NCI-H460 (cell line): ENCODE results near the gene MACROD2. TPM values are rescaled to one million over a fixed set of nuclear protein-coding genes. Genes with fewer than 3 reads are reported as not detected.

Source experiments
- DNase-seq: peaks from one replicate; pipeline ENCODE4 v3.0.0-alpha.2; 2016; ENCODE audit warnings: low read depth; ENCODE audit errors: extremely low read depth
- total RNA-seq: library from RNA; depleted of rRNA; stranded (reverse); fragments of >200 nt; shearing (Covaris generic); gene quantifications from 2 replicates; pipeline ENCODE4 v1.2.3, GENCODE V29; 2014

Gene MACROD2
- total RNA-seq, 1 experiment from 2014 or later = 2.0 TPM

DNA sequence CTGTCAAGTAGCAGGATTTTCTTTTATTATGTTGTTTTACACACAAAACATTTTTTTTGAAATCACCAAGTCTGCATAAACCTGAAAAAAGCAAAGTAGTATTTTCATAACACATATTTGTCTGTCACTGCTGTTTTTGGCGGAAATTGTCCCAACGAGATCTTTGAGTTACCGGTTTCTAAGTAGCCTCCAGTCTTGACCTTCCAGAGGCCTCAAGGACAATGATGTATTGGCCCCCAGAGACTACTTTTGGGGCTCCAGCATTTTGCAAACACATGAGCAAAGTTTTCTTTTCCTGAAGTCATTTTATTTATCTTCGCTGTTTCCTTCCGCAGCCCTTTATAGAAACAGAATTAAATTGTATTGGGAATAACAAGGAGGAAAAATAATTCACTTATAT lies 1715.3 kb downstream of the MACROD2 start:
- DNase-seq = no peak

DNA sequence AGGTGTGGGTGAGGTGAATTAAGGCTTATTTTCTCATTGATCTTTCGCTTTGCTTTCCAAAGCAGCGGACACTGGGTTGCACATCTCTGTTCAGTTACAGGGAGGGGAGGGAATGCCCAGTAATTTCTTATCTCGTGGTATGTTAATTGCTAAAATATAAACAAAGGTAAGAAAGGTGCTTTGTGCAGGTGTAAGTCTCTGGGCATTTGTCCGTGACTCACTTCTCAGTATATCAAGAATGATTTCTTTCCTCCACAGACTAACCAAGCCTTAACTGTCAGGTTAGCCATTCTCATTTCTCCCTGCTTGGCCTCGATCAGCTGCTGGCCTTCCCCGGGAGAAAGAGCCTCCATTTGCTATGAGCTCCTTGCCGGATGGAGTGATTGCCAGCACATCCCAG lies 1715.9 kb downstream of the MACROD2 start:
- no peak for DNase-seq

DNA sequence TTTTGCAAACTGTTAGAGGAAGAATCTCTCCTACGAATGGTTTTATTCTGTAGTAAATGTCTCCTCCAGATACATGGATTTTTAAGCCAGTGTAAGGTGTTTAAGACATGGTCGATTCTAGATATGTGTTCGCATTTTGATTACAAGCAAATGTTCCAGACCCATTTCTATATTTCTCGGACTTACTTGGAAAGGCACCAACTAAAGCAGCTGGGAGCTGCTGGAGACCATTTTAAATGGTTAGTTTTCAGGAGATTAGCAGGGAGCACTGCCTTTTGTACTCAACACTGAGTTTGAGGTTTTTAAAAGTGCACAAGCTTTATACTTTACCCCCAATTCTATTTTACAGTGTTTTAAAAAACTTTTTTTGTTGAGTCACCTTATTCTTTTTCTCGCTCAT lies 1720.9 kb downstream of the MACROD2 start:
- DNase-seq = no peak

DNA sequence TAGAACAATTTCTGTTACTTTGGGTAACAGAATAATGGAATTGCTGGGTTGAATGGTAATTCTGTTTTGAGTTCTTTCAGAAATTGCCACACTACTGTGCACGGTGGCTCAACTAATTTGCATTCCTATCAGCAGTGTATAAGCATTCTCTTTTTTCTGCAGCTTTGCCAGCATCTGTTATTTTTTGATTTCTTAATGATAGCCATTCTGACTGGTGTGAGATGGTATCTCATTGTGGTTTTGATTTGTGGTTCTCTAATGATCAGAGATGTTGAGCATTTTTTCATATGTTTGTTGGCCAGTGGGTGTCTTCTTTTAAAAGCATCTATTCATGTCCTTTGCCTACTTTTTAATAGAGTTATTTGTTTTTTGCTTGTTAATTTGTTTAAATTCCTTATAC lies 1731.1 kb downstream of the MACROD2 start:
- DNase-seq = no peak

DNA sequence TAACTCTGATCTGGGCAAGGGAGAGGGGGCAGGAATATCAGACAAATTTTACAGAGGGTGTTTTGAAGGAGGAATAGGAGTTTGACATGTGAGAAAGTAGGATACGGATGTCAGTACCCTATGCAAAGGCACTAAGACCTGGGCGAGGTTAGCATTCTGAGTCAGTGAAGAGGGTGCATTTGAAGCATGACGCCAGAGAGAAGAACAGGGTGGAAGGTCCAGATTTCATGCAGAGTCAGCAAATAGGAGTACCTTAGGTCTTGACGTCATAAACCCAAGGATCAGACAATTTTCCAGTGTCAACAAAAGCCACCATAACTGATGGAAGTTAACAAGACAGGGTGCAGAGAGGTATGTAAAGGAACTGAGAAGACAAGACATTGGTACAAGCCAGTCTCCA lies 1738.7 kb downstream of the MACROD2 start:
- no peak for DNase-seq

DNA sequence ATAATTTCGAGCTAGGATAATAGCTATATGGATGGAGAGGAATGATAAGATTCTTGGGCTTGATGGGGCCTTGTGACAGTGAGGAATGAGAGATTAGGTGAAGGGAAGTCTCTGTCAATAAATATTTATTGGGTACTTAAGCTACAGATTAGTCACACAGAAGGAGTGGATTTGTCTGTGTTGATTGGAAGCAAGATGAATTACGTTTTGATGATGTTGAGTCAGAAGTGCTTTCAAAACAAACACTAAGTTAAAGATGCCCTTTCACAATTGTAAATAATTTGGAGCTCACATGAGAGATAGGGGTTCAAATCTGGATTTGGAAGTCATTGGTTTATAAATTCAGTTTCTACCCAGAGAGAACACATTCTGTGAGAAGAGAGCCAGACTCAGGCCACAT lies 1743.7 kb downstream of the MACROD2 start:
- DNase-seq = no peak

DNA sequence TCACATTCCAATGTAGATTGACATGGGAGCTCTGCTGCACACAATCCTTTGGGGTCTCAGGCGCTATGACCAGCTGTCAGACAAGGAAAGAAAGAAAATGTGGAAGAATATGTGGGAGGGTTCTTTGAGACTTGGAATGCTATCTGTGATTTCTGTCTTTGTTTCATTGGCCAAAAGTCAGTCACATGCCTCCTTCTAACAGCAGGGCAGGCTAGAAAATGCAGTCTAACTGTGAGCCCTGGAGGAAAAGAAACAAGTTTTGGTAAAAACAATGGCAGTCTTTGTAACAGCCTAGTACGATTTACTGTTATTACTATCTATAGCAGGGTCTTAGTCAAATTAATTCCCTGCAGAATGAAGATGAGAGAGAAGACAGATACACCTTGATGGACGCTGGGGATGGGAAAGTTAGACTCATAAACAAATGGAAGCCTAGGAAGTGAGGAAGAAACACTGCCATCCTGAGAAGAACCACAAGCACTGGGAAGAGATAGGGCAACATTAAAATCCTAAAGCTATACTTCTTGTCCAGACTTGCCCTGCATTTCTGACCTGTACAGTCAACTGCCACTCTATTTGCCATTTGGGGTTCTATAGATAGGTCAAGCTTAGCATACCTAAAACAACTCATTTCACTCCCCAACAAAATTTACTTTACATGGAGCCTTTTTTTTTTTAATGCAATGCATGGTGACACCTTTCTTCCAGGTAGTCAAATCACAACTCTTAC lies 1744.9 kb downstream of the MACROD2 start:
- DNase-seq = no peak

DNA sequence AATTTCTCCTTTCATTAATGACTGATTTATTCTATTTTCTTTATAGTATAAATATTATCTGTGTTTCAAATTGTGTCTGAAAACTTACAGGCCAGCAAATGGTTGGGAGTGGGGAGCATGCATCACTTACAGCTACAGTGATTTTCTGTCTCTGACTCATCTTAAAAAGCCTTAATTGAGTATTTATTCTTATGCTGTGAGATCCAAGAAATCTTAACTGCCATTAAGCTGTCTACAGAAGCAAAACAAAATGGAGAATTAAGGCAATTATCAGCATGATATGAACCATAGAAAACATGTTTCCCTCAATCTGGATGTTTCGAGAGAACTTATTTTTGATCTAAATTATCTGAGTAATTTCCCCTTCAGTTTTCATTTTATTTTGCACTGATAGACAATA lies 1746.8 kb downstream of the MACROD2 start:
- DNase-seq = no peak

DNA sequence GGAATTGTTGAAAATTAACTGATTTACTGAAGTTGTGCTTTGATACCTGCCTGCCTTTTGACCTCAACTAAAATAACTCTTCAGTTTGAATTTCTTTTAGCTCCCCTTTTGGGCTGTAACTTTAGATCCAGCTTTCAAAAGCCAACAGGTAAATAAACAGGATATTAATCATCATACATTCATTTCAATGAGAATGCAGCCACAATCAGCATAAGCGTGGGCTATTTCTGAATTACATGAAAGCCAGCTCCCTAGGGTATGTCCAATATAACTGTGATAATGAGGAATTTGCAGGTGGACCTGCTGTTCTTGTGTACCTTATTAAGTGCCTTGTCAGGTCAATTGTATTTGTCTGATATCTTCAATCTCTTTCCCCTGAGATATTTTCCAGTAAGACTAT lies 1747.3 kb downstream of the MACROD2 start:
- no peak for DNase-seq

DNA sequence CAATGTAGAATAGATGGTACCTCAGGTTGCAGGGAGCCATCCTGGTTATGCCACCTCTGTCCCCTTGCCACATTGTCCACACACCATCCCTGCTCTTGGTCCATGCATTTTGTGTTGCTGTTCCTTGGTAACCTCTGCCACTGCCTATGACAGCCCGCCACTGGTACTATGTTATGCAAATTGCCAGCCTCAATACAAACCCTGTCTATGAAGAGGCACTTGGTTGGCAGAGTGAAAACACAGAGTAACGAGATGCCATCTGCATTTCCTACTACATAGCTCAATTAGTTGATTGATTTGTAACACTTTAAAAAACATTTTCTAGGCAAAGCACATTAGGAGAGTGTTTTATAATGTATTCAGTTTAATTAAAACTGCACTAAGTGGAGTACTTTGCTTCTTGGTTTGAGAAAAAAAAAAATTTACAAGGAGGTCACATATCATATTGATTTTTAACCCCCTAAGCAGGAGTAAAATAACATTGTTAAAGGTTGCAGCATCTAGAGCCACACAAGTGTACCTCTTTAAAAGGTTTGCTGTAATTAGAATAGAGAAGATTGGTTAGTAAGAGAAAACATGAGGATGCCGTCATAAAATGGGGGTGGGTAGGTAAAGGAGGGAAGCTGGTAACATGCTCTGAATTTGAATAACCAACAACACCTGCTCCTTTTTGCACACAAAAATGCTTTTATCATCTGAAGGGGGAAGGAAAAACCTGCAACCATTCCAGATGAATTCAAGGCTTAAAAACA lies 1760.9 kb downstream of the MACROD2 start:
- DNase-seq = no peak

DNA sequence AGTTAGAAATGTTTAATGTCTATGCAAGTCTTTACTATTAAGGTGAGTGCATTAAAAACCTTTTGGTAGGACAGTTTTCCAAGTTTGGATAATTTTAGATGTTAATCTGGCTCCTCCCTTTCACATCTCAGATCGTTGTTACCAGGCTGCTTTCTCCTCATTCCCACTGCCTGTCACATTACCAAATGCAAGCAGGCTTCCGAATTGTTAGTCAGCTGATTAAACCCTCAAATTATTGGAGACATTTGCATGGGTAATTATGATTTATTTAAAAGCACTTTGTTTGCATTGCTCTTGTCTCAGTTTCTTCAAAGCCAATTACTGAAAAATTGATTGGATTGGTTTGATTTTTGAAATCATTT lies 1761.4 kb downstream of the MACROD2 start:
- DNase-seq = no peak

DNA sequence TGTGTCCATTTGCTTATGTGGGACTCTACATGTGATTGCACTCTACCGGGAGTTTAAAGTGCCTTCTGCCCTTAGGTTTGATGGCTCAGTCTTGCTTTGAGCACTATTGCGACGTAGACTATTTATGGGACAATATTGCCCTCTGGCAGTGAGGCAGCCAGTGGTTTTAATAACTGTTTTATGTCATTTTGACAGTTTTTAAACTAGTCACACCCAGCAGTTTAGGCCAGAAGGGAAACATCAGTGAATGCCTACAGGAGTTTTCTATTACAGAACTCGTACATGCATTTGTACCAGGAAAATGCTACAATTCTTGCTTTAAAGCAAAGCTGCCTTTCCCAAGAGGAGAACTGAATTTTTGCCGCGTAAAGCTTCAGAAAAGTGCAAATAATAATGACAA lies 1764.3 kb downstream of the MACROD2 start:
- DNase-seq = no peak

DNA sequence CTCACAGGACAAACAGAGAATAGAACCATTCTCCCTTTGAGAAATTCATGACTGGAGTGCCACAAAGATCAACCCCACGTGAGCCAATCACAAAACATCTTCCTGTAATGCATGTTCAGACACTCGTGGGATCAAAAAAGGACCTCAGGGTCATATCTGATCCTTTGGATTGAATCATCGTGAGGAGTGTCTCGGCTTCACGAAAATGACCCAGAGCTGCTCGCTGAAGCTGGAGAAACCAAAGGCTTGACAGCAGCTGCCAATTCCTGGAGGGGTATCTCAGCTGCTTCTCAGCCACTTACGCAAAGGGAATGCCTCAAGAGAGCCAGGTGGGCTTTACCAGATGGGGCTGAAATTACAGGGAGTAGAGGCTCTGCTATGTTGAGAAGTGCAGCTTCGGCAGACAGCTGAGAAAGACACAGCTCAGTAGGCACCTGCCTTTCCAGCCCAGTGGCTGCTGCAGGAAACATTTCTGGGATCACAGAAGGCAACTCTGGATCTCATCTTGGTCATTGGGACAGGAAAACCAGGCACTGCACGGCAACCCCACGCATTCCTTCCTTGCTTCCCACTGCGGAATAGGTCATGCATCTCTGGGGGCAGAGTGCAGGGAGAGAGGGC lies 1764.8 kb downstream of the MACROD2 start:
- DNase-seq = no peak

DNA sequence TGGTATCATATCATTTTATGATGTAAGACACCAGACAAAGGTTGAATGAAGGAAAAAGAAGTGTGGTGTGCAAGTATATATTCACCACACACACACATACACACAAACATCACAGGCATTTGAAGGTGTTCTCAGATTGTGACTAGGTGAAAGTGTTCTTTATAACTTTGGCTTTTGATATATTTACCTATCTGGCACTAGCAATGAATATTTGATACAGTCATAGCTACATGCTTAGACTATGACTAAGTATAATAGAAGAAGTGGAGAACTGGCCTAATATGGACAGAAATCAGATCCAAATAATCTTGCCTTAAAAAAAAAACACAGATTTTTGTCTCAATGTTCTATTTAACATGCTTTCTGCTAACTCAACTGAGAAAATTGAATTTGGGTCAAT lies 1768.0 kb downstream of the MACROD2 start:
- no peak for DNase-seq

DNA sequence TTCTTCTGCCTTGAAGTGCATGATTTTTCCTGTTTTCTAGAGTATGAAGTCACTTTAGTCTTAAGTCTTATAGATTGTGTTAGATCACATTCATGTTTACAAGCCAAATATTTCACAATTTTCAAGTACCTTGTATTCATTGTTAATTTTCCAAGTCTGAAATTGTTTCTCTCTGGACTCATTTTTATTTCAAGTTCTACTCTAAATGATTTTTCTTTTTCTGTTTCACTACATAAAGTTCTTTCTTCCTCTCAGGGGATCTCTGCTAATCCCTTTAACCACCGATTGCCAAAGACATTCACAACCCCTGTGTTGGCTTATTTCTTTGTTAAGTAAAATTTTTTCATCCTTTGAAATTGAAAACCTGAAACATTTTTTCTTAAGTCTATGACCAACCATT lies 1772.3 kb downstream of the MACROD2 start:
- no peak for DNase-seq

DNA sequence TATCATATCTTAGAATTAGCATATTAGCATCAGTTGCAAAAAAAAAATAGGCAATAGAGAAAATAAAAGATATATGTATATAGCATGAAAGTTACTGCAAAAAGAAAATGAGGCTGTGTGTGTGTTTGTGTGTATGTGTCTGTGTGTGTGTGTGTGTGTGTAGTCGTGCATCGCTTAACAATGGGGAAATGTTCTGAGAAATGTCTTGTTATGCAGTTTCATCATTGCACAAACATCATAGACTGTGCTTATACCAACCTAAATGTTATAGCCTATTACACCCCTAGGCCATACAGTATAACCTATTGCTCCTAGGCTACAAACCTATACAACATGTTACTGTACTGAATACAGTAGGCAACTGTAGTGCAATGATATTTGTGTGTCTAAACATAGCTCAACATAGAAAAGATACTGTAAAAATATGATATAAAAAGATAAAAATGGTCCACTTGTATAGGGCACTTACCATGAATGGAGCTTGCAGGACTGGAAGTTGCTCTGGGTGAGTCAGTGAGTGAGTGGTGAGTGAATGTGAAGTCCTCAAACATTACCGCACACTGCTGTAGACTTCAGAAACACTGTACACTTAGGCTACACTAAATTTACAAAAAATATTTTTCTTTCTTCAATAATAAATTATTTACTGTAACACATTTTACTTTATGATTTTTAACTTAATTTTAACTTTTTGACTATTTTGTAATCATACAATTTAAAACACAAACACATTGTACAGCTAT lies 1772.9 kb downstream of the MACROD2 start:
- no peak for DNase-seq

DNA sequence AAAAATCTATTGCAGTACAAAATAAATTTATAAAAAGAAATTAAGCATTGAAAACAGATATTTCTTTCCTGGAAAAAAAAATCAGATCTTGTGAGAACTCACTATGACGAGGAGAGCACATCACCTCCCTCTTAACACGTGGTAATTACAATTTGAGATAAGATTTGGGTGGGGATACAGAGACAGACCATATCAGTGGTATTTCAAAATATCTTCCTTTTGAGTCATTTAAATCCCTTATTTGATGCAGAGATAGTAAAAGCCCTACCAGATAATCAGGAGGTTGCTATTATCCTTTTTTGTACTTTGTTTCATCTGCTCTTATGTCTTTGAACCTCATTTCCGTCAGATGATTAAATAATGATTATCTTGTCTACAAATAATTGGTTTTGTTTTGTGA lies 1777.5 kb downstream of the MACROD2 start:
- no peak for DNase-seq

DNA sequence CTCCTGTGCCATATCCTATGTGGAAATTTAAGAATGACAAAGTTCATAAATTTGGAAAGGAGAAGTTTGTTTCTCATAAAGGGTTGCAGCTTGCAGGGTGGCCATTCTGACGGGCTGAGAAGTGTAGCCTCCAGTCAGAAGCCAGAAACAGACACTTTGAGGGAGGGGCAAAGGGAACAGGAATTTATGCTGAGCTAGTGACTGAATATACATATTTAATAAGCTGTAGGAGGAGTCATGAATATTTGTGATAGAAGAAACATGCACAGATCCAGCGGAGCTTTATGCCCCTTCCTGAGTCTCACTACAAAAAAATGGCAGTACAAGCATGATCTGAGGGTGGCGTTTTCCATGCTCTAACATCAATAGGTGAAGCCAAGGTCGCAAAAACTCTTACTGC lies 1779.6 kb downstream of the MACROD2 start:
- DNase-seq = no peak

DNA sequence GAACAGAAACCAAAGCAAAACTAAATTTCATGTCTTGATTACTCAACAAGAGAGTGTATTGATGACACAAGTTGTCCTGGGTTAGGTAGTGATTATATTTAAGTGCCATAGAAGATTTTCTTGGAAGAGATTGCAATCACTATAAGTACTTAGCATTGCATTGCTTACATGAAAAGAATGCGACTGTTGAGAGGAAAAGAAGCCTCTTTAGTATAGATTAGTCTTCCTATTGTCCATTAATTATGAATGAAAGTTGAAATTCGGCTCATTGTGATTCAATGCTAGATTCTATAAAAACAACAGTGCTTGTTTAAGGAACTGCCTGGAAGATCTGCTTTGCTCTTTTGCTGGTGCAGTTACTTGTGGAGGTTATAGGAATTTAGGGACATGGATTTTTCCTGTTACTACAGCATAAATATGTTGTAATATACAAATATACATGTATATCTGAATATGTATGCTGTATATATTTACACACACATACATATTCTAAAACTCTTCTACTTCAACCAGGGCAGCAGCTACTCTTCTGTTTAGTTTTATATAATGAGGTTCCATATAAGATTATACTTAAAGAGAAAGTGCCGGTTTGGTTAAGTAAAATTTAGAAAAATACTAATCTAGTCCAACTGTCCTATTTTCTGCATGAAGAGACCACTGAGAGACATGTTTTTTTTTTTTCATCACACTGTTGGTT lies 1781.6 kb downstream of the MACROD2 start:
- no peak for DNase-seq

DNA sequence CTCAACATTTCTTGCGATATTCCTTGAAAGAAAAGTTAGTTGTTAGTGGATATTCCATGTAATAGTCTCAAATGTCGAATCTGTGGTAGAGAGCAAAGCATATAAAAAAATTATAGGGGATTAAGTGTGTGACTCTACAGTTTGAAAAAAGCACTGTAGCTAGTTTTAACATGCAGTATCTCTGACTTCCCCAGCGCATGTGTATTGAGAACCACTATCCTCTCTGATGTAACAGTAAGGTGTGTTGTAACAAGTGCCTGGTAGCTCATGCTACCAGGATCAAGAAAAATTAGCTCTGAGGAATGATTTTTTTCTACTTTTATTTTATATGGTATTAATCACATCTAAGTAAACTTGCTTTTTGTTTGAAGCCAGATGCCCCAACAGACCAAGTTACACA lies 1788.7 kb downstream of the MACROD2 start:
- DNase-seq = no peak

DNA sequence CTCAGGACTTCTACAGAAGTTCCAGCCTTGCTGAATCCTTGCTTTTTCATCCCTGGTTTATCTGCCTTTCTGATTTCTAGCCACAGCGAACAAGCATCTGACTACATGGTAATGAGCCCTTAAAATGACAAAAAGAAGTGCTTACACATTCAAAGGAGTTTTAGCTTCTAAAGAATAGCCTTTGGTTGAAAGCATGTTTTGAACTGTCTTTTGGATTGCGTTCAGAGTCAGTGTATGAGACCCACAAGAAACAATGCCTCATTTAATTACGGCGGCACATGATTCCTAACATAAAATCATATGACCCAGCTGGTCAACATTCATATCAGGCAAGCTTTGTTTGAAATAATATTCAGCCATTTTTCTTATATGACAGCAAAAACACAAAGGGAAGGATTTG lies 1793.8 kb downstream of the MACROD2 start:
- no peak for DNase-seq
